H1 (cell line): ENCODE measurements around the gene CACNA1C. TPM values are rescaled to one million over a fixed set of nuclear protein-coding genes. Genes with fewer than 3 reads are reported as not detected.

Source experiments
- CTCF ChIA-PET: fragments of 300-600 bp; sonication (Branson Sonifier 250); formaldehyde crosslinking; loops from one replicate; lab custom pipeline; 2021; ENCODE audit not compliant: partially characterized antibody; lab: Charles Lee
- POLR2A ChIA-PET: fragments of 300-600 bp; sonication (Branson Sonifier 250); formaldehyde crosslinking; loops from one replicate; lab custom pipeline; 2021; ENCODE audit warnings: inconsistent platforms; ENCODE audit not compliant: partially characterized antibody; lab: Charles Lee
- DNase-seq, 2 experiments: peaks; one replicate each; pipeline versions ENCODE4 v3.0.0 to v3.0.0-alpha.2; 2010 to 2022; ENCODE audit warnings: low spot score in 2 of 2, low read depth in 1 of 2, mixed read lengths in 1 of 2
- FAIRE-seq: peaks from 2 replicates; lab custom pipeline; 2011; peaks lifted over from hg19 to GRCh38; lab: Jason Lieb, UNC
- H2AFZ ChIP-seq: 2 replicates; pipeline ENCODE4 v1.8.1; 2012; ENCODE audit warnings: low read length, inconsistent platforms
- H2AK5ac ChIP-seq: 2 replicates; pipeline ENCODE4 v1.6.1; 2013; ENCODE audit warnings: low read depth, low read length
- H2BK120ac ChIP-seq: replicated peaks from 2 replicates; pipeline ENCODE3; 2013; ENCODE audit warnings: low read depth, low read length, inconsistent platforms
- H2BK12ac ChIP-seq: 2 replicates; pipeline ENCODE4 v1.6.1; 2013; ENCODE audit warnings: low read depth, low read length
- H2BK15ac ChIP-seq: 2 replicates; pipeline ENCODE4 v1.6.1; 2013; ENCODE audit warnings: low read length
- H2BK20ac ChIP-seq: 2 replicates; pipeline ENCODE4 v1.6.1; 2013; ENCODE audit warnings: low read length
- H2BK5ac ChIP-seq: 2 replicates; pipeline ENCODE4 v1.6.1; 2013; ENCODE audit warnings: low read depth, low read length
- H3K14ac ChIP-seq: 2 replicates; pipeline ENCODE4 v1.6.1; 2013; ENCODE audit warnings: inconsistent platforms; ENCODE audit not compliant: insufficient read length
- H3K18ac ChIP-seq: 2 replicates; pipeline ENCODE4 v1.6.1; 2013; ENCODE audit warnings: low read length; ENCODE audit errors: extremely low read depth
- H3K23ac ChIP-seq: 2 replicates; pipeline ENCODE4 v1.6.1; 2013; ENCODE audit warnings: inconsistent platforms; ENCODE audit not compliant: insufficient read length
- H3K23me2 ChIP-seq: 2 replicates; pipeline ENCODE4 v1.6.1; 2013; ENCODE audit warnings: low read depth, low read length
- H3K27ac ChIP-seq: 2 replicates; pipeline ENCODE4 v1.6.1; 2011; ENCODE audit warnings: low read depth, low read length, inconsistent platforms
- H3K27me3 ChIP-seq, 4 experiments: replicated peaks in 1 of 4; 1 replicate in 1 of 4; 2 replicates in 3 of 4; pipeline versions ENCODE4 v1.6.1 to v1.8.1; 2011 to 2013; ENCODE audit warnings: low read length in 3 of 4, mild to moderate bottlenecking in 3 of 4, inconsistent platforms in 2 of 4, mixed read lengths in 2 of 4, moderate library complexity in 1 of 4; ENCODE audit not compliant: control insufficient read depth in 3 of 4, insufficient read depth in 3 of 4; ENCODE audit errors: extremely low read depth in 1 of 4
- H3K36me3 ChIP-seq, 4 experiments: 2 replicates each; pipeline versions ENCODE4 v1.6.1 to v1.8.1; 2011 to 2013; ENCODE audit warnings: mild to moderate bottlenecking in 4 of 4, low read length in 3 of 4, moderate library complexity in 2 of 4, control low read depth in 1 of 4, inconsistent platforms in 1 of 4; ENCODE audit not compliant: insufficient read depth in 4 of 4, control insufficient read depth in 2 of 4
- H3K4ac ChIP-seq: replicated peaks from 2 replicates; pipeline ENCODE3; 2013; ENCODE audit warnings: low read length, low read depth, mixed read lengths, inconsistent platforms; ENCODE audit not compliant: insufficient read length
- H3K4me1 ChIP-seq, 4 experiments: replicated peaks in 1 of 4; 1 replicate in 1 of 4; 2 replicates in 3 of 4; pipeline versions ENCODE4 v1.6.1 to v1.8.1; 2011 to 2013; ENCODE audit warnings: low read length in 3 of 4, inconsistent platforms in 2 of 4, mixed read lengths in 1 of 4; ENCODE audit not compliant: insufficient read depth in 4 of 4, control insufficient read depth in 3 of 4
- H3K4me2 ChIP-seq, 2 experiments: 2 replicates each; pipeline versions ENCODE4 v1.6.1 to v1.8.1; 2011 to 2013; ENCODE audit warnings: low read depth in 2 of 2, low read length in 2 of 2, control low read depth in 1 of 2, inconsistent platforms in 1 of 2, mild to moderate bottlenecking in 1 of 2; ENCODE audit not compliant: insufficient read depth in 1 of 2
- H3K4me3 ChIP-seq, 4 experiments: fragments of 200-600, 300-600 bp in 1 of 4; sonication (generic), shearing (Covaris generic), sonication (Bioruptor Twin) in 1 of 4; 2 replicates each; pipeline versions ENCODE4 v1.5.1 to v1.8.1; 2011 to 2016; ENCODE audit warnings: low read length in 4 of 4, low read depth in 3 of 4, control low read depth in 2 of 4, inconsistent platforms in 2 of 4, mild to moderate bottlenecking in 2 of 4, mixed read lengths in 1 of 4, moderate library complexity in 1 of 4; ENCODE audit not compliant: insufficient read depth in 2 of 4; ENCODE audit errors: extremely low read depth in 1 of 4
- H3K56ac ChIP-seq: replicated peaks from 2 replicates; pipeline ENCODE3; 2013; ENCODE audit warnings: low read depth, mild to moderate bottlenecking, mixed read lengths, low read length, inconsistent platforms; ENCODE audit not compliant: insufficient read length
- H3K79me1 ChIP-seq: 2 replicates; pipeline ENCODE4 v1.6.1; 2013; ENCODE audit warnings: low read depth, low read length, control low read depth
- H3K79me2 ChIP-seq, 2 experiments: 2 replicates each; pipeline versions ENCODE4 v1.6.1 to v1.8.1; 2012 to 2013; ENCODE audit warnings: low read length in 2 of 2, mild to moderate bottlenecking in 2 of 2, inconsistent platforms in 1 of 2; ENCODE audit not compliant: insufficient read depth in 2 of 2, control insufficient read depth in 1 of 2
- H3K9ac ChIP-seq, 4 experiments: replicated peaks in 1 of 4; 1 replicate in 1 of 4; 2 replicates in 3 of 4; pipeline versions ENCODE4 v1.6.1 to v1.8.1; 2011 to 2013; ENCODE audit warnings: low read depth in 3 of 4, low read length in 3 of 4, control low read depth in 2 of 4, mild to moderate bottlenecking in 2 of 4, moderate library complexity in 2 of 4, inconsistent platforms in 1 of 4; ENCODE audit errors: extremely low read depth in 1 of 4
- H3K9me3 ChIP-seq, 2 experiments: 2 replicates each; pipeline versions ENCODE4 v1.6.1 to v1.8.1; 2012 to 2013; ENCODE audit warnings: mild to moderate bottlenecking in 2 of 2, moderate library complexity in 2 of 2, control low read depth in 1 of 2, inconsistent platforms in 1 of 2, low read depth in 1 of 2, low read length in 1 of 2, mixed read lengths in 1 of 2; ENCODE audit not compliant: insufficient read depth in 2 of 2
- H4K20me1 ChIP-seq, 2 experiments: replicated peaks in 1 of 2; 2 replicates each; pipeline versions ENCODE3 to v1.8.1; 2011 to 2013; ENCODE audit warnings: inconsistent platforms in 2 of 2, low read length in 2 of 2, mild to moderate bottlenecking in 1 of 2; ENCODE audit not compliant: insufficient read depth in 2 of 2, control insufficient read depth in 1 of 2
- H4K5ac ChIP-seq: 2 replicates; pipeline ENCODE4 v1.6.1; 2013; ENCODE audit warnings: low read length, low read depth, mixed read lengths, inconsistent platforms; ENCODE audit not compliant: insufficient read length
- H4K8ac ChIP-seq: 2 replicates; pipeline ENCODE4 v1.8.0; 2013; ENCODE audit warnings: mild to moderate bottlenecking, moderate library complexity, low read length, inconsistent platforms; ENCODE audit not compliant: insufficient read depth; ENCODE audit errors: extremely low read depth
- H4K91ac ChIP-seq: replicated peaks from 2 replicates; pipeline ENCODE3; 2013; ENCODE audit warnings: low read length, mixed read lengths, inconsistent platforms; ENCODE audit not compliant: insufficient read length
- CEBPB ChIP-seq: IDR thresholded peaks from 2 replicates; pipeline ENCODE4 v1.6.1; 2012; ENCODE audit warnings: low read depth, low read length
- CHD1 ChIP-seq: IDR thresholded peaks from 2 replicates; pipeline ENCODE4 v1.6.1; 2012; ENCODE audit warnings: low read depth, low read length, improper control_type of control experiment
- CTCF ChIP-seq, 3 experiments: IDR thresholded peaks; 1 replicate in 2 of 3; 2 replicates in 1 of 3; pipeline versions ENCODE4 v1.5.1 to v1.6.1; 2011; ENCODE audit warnings: low read length in 3 of 3, mild to moderate bottlenecking in 3 of 3, inconsistent platforms in 2 of 3, low read depth in 1 of 3, moderate library complexity in 1 of 3; ENCODE audit not compliant: insufficient read depth in 1 of 3; ENCODE audit errors: control extremely low read depth in 1 of 3
- EZH2 ChIP-seq: fragments of 200-600 bp; sonication (generic); IDR thresholded peaks from 2 replicates; pipeline ENCODE4 v1.7.1; 2012; ENCODE audit warnings: low read depth, mild to moderate bottlenecking, moderate library complexity, low read length, inconsistent platforms; ENCODE audit not compliant: severe bottlenecking
- KDM1A ChIP-seq: fragments of 200-600, 300-600 bp; sonication (generic); IDR thresholded peaks from 2 replicates; pipeline ENCODE4 v1.7.1; 2016; ENCODE audit warnings: mild to moderate bottlenecking, low read length, borderline replicate concordance
- MAX ChIP-seq: IDR thresholded peaks from 2 replicates; pipeline ENCODE4 v1.6.1; 2012; ENCODE audit warnings: inconsistent platforms
- RAD21 ChIP-seq, 2 experiments: IDR thresholded peaks in 1 of 2; conservative IDR thresholded peaks in 1 of 2; 2 replicates each; pipeline ENCODE4 v1.6.1; 2011; ENCODE audit warnings: low read depth in 2 of 2, low read length in 2 of 2, improper control_type of control experiment in 1 of 2, inconsistent platforms in 1 of 2, mild to moderate bottlenecking in 1 of 2, moderate library complexity in 1 of 2
- SIN3A ChIP-seq, 2 experiments: IDR thresholded peaks in 1 of 2; conservative IDR thresholded peaks in 1 of 2; 2 replicates each; pipeline ENCODE4 v1.6.1; 2011 to 2012; ENCODE audit warnings: low read length in 2 of 2, improper control_type of control experiment in 1 of 2, low read depth in 1 of 2, mild to moderate bottlenecking in 1 of 2
- TCF12 ChIP-seq: IDR thresholded peaks from 2 replicates; pipeline ENCODE4 v1.6.1; 2011; ENCODE audit warnings: low read depth, mild to moderate bottlenecking, low read length
- WGBS, 2 experiments: shearing (Covaris generic) in 1 of 2; methylation state at CpG; one replicate each; pipeline versions ENCODE4 v1.1.6 to v1.1.7; 2013 to 2015; ENCODE audit warnings: low lambda C conversion rate in 2 of 2, mixed read lengths in 2 of 2, inconsistent platforms in 1 of 2, low coverage in 1 of 2, missing lambda C conversion rate in 1 of 2; ENCODE audit not compliant: insufficient replicate concordance in 2 of 2, insufficient coverage in 1 of 2, insufficient read length in 1 of 2; ENCODE audit errors: extremely low coverage in 1 of 2, missing lambda C conversion rate in 1 of 2; 5-methylcytosine and 5-hydroxymethylcytosine counted together
- polyA plus RNA-seq, 7 experiments: library from polyadenylated mRNA; depleted of rRNA in 3 of 7; stranded (reverse) in 5 of 7; unstranded in 2 of 7; fragments of >200 nt in 5 of 7; fragments of 200-250 nt in 2 of 7; gene quantifications; 1 replicate in 5 of 7; 2 replicates in 1 of 7; 4 replicates in 1 of 7; pipeline versions ENCODE4 v1.2.1 to v1.2.3, GENCODE V29; 2011 to 2013; ENCODE audit warnings: missing spikeins in 2 of 7, mixed read lengths in 2 of 7
- total RNA-seq: library from RNA; stranded (reverse); fragmentation: NEBNext Ultra II Directional; extraction: Animal tissue kit (Norgen Biotek cat#: 25700); gene quantifications from 2 replicates; pipeline ENCODE4 v1.2.1, GENCODE V29; 2021

Gene CACNA1C
- total and polyA plus RNA-seq, 2 of the 8 experiments (the other 6 are each of a cell fraction or from before 2014, with no cell fraction given): 1.3 TPM

- FAIRE-seq: peak; percentile 87
- Histone ChIP-seq H3K4me1 (no peaks in the 10 kb centered on the region), H4K20me1 (no peaks in the 10 kb centered on the region), H4K8ac (no peak overlapping the region), H3K56ac (no peak overlapping the region), H2BK120ac (no peak overlapping the region), H3K4me2 (no peak overlapping the region), H2AK5ac (no peak overlapping the region), H2BK20ac (no peak overlapping the region), H3K27ac (no peak overlapping the region), H3K23ac (no peak overlapping the region), H3K18ac (no peak overlapping the region), H3K79me2 (no peaks in the 10 kb centered on the region), H3K79me1 (no peaks in the 10 kb centered on the region), H2AFZ (no peak overlapping the region), H3K9ac (no peak overlapping the region), H3K4me3 (no peak overlapping the region), H2BK5ac (no peak overlapping the region), H2BK15ac (no peak overlapping the region), H3K9me3 (peaks cover 5 to 8% of the 10 kb centered on the region in 2 experiments), H3K27me3 (no peaks in the 10 kb centered on the region), H3K14ac (no peak overlapping the region), H3K23me2 (0 out of 2 replicates have a peak, but pooled peaks cover under 1% of the 10 kb centered on the region), H4K5ac (no peak overlapping the region), H4K91ac (no peak overlapping the region), H3K36me3 (no peaks in the 10 kb centered on the region), H3K4ac (no peak overlapping the region), H2BK12ac (no peak overlapping the region)
- DNase-seq: no peak
- CTCF ChIA-PET: interaction anchor here (1.1 to 1.2 kb wide), 2 partner anchors 10 to 61 kb away, joined by 3 to 4 read pairs; no protein-coding TSS in a partner anchor
- POLR2A ChIA-PET: no interaction called here
- 87% methylated on average over 8 of the region's 9 CpGs; no CpG with 5 or more reads in 1 of the 2 experiments for WGBS, 2 experiments
- no peak for TF ChIP-seq SIN3A (conservative IDR thresholded peaks at IDR 0.05 in 1 of 2, IDR thresholded peaks at IDR 0.05 in 1 of 2; ENCODE audit: low read depth in 1 of 2, low read length in 2 of 2)
- TF ChIP-seq CHD1: no peak
- TF ChIP-seq MAX: no peak
- no peak for TF ChIP-seq TCF12
- peak; percentile 5 to 27 (median 13) for TF ChIP-seq CTCF (IDR thresholded peaks at IDR 0.05; ENCODE audit: control extremely low read depth in 1 of 3, insufficient read depth in 1 of 3, low read depth in 1 of 3, low read length in 3 of 3)
- TF ChIP-seq RAD21 (IDR thresholded peaks at IDR 0.05 in 1 of 2, conservative IDR thresholded peaks at IDR 0.05 in 1 of 2; ENCODE audit: low read depth in 2 of 2, low read length in 2 of 2): peak in 1 of 2 experiments; percentile 16; a peak in 1 of 4 replicates
- no peak for TF ChIP-seq KDM1A
- no peak for TF ChIP-seq CEBPB
- TF ChIP-seq EZH2: no peak
Observed at GRCh38 chr12:2364631-2365051, 311.9 kb downstream of the CACNA1C start.
